GM18520 (cell line): ENCODE results near the gene HCN1.
"Not testable (repeated sequence)": the region's sequence is repeated elsewhere in the genome, so short reads cannot be mapped to it uniquely, and the experiment has no call there.

Experiments
- ATAC-seq: cut with Tn5 transposase; IDR thresholded peaks from one replicate; pipeline ENCODE4 v1.9.1; 2021; ENCODE audit not compliant: unreplicated experiment

HCN1 gene

GRCh38 chr5:45622365-45622764, 73.8 kb downstream of the HCN1 start:
- no peak for ATAC-seq

- no peak for ATAC-seq
Observed at GRCh38 chr5:45617859-45618416, 78.2 kb downstream of the HCN1 start.

- no peak for ATAC-seq
Observed at GRCh38 chr5:45609661-45610060, 86.5 kb downstream of the HCN1 start.

DNA sequence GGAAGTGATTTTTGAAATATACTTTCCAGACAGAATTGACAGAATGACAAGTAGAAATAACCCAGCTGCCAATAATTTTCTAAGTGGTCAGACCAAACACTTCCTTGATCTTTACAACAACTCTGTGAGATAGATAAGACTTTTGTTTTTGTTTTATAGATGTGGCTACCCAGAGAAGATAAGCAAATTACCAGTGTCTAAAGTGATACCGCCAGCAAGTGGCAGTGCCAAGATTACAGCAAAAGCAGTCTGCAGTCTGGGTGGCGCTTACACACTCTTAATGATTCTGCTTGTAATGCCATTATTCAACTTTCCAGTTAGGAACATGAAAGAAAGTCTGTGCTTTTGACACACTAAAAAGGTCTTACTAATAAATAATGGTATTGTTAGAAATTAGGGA, 92.1 kb downstream of the HCN1 start:
- no peak for ATAC-seq

DNA sequence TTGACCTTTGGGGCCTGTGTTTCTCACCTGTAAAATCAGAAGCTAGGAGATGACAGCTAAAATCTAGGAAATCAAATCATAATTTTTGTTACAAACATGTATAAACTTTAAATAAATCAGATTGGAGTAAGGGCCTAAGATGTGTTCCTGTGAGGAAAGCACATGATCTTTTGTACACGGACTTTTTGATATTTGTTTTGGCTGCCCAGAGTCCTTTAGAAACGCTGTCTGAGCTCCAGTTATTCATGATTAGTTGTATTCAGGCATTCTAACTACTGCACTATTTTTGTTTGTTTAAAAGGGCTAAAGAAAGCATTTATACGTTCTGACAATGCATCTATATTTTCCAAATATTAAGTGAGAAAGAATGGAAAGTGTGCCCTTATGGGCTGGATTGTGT, 94.8 kb downstream of the HCN1 start:
- no peak for ATAC-seq

GRCh38 chr5:45596320-45596719, 99.9 kb downstream of the HCN1 start:
- no peak for ATAC-seq

DNA sequence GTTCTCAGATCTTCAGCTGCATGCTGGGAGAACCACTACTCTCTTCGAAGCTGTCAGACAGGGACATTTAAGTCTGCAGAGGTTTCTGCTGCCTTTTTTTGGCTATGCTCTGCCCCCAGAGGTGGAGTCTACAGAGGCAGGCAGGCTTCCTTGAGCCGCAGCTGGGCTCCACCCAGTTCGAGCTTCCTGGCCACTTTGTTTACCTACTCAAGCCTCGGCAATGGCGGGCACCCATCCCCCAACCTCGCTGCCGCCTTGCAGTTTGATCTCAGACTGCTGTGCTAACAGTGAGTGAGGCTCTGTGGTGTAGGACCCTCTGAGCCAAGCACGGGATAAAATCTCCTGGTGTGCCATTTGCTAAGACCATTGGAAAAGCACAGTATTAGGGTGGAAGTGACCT, 110.2 kb downstream of the HCN1 start:
- not testable (repeated sequence) for ATAC-seq

GRCh38 chr5:45578270-45578669, 117.9 kb downstream of the HCN1 start:
- ATAC-seq: no peak

GRCh38 chr5:45568813-45569212, 127.4 kb downstream of the HCN1 start:
- ATAC-seq: no peak

DNA sequence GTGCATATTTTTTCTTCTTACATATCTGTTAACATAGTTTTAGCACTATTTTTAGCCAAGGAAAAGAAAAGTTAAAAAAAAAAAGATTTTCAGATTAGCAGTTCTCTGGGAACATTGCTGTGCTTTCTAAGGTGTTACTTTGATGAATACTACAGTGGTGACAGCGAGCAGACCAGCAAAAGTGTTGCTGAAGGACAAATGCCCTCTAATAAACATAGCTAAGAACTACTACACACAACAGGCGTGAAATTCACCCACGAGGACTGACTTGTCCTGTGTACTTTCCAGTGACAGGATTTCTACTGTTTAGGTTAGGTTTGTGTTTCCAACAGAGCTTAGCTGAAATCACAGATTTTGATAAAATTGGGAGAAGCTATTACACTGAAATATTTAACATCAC, 153.8 kb downstream of the HCN1 start:
- ATAC-seq: no peak

GRCh38 chr5:45533663-45534062, 162.5 kb downstream of the HCN1 start:
- ATAC-seq: no peak

- ATAC-seq: no peak
Observed at GRCh38 chr5:45532826-45533624, 163.2 kb downstream of the HCN1 start.

DNA sequence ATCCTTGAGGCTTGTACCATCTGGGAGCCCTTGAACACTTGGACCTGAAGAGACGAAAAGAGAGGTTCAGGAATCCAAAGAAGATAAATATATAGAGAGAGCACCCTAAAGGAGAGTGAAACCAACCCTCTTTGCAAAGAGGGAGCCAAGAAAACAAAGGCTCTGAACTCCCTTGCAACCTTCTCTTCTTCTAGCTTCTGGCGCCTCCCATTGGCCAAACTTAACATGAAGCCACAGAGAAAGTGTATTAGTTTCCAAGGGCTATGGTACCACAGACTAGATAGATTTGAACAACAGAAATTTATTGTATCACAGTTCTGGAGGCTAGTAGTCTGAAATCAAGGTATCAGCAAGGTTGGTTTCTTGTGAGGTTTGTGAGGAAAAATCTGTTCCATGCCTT, 175.1 kb downstream of the HCN1 start:
- ATAC-seq: no peak

- no peak for ATAC-seq
Observed at GRCh38 chr5:45512521-45512920, 183.7 kb downstream of the HCN1 start.

GRCh38 chr5:45509371-45509770, 186.8 kb downstream of the HCN1 start:
- no peak for ATAC-seq

GRCh38 chr5:45508135-45508534, 188.0 kb downstream of the HCN1 start:
- no peak for ATAC-seq

DNA sequence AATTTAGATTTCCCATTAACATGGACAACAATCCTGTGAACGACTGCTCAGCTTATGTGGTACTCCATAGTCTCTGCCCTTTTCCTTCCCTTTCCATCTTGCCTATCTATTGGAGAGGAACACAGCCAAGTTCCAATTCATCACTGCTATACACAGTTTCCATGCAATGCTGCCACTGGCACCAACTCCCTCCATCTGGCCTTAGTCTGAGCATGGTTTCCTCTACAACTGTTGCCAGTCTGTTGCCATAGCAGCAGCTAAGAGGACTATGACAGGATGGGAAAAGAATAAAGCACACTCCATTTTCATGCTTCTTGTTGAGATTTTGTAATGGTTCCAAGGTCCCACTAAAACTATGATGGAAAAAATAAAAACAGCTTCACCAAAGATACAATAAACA, 189.0 kb downstream of the HCN1 start:
- no peak for ATAC-seq

GRCh38 chr5:45499006-45499405, 197.2 kb downstream of the HCN1 start:
- not testable (repeated sequence) for ATAC-seq

DNA sequence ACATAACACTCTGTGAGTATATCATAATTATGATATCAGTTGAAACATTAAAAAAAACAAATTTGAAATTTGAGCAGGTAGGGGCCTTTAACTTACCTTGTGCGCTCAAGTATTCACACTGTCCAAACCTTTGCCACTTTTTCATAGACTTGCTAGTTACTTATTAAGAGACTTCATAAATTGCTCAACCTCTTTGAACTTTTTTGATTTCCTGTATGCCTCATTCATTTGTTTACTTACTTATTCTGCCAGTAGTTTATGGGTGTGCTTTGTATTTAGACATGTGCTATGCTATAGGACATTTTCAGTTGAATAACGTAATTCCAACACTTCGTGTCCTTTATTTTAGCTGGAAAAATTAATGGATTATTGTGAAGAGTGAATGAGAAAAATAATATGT, 204.8 kb downstream of the HCN1 start:
- no peak for ATAC-seq

DNA sequence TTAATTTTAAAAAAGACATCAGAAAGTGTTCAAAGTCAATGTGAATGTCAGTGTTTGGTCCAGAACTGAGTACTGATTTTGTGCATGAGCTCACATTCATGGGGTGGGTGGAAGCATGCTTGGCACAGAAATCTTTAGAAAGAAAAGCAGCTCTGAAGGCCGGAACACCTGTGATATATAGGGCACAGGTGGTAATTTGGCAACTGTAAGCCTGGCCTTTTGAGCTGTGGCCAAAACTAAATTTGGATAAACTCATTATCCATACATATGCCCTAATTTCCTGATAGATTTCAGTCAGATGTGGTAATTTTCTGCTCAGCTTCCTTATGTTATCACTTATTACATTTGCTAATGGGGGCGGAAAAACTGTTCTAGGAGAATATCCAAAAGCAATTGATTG, 211.4 kb downstream of the HCN1 start:
- no peak for ATAC-seq

DNA sequence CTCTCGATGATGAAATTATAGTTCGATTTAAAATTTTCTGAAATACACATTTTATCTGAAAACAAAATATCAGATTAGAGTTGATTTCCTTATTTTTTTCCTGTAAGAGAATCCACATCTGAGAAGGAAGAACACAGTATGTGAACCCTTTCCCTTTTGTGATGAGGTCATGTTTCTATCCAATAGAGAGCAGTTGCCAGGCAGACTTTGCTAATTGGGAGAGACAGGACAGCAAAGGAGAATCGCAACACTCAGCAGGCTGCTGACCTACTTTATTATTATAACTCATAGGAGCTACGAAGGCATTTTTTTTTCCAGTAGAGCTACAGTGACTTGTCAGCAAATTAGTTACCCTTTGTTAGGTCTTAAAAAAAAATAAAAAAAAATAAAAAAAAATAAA, 242.1 kb downstream of the HCN1 start:
- no peak for ATAC-seq

GRCh38 chr5:45444856-45445255, 251.3 kb downstream of the HCN1 start:
- not testable (repeated sequence) for ATAC-seq

DNA sequence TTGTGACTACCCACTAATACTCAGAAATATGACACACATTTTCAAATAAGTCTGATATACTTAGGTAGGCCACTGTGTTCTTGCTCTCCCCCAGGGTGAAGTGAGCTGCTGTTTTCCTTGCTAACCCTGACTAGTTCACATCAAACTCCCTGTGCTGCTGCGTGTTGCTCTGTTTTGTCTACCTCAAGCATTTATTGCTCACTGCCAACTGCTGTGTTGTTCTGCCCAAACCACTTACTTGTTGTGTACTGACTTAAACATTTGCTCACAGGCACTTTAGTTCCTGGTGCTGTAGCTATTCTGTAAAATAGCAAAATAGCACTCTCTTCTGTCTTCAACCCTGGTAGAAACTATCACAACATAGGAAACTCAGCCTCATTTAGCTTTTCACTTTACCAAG, 255.7 kb downstream of the HCN1 start:
- no peak for ATAC-seq
